ENCODE results near the gene ACP2.

Gene ACP2

GRCh38 chr11:47269002-47269828, 20.6 kb upstream of the ACP2 start (continued):
- TF ChIP-seq, protein P1, sequence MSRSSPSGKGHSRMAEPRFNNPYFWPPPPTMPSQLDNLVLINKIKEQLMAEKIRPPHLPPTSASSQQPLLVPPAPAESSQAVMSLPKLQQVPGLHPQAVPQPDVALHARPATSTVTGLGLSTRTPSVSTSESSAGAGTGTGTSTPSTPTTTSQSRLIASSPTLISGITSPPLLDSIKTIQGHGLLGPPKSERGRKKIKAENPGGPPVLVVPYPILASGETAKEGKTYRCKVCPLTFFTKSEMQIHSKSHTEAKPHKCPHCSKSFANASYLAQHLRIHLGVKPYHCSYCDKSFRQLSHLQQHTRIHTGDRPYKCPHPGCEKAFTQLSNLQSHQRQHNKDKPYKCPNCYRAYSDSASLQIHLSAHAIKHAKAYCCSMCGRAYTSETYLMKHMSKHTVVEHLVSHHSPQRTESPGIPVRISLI (tag by site-specific recombination; IDR thresholded peaks at IDR 0.05) = no peak
- TF ChIP-seq ZNF157 (tag by site-specific recombination; IDR thresholded peaks at IDR 0.05) (no peak), ZBTB20 (tag by site-specific recombination; IDR thresholded peaks at IDR 0.05) (peak; percentile 73; the same call in 1 of the 2 replicates), ZNF610 (tag by site-specific recombination; IDR thresholded peaks at IDR 0.05; ENCODE audit: borderline replicate concordance) (no peak), ZNF76 (tag by site-specific recombination; IDR thresholded peaks at IDR 0.05; ENCODE audit: borderline replicate concordance, low read depth) (peak; percentile 68; the same call in 1 of the 2 replicates), RBAK (tag by site-specific recombination; IDR thresholded peaks at IDR 0.05) (no peak), BCL11B (tag by site-specific recombination; IDR thresholded peaks at IDR 0.05; ENCODE audit: low read depth) (no peak), ZSCAN18 (tag by site-specific recombination; IDR thresholded peaks at IDR 0.05) (no peak), ZNF211 (tag by site-specific recombination; IDR thresholded peaks at IDR 0.05; ENCODE audit: low read depth) (no peak), ZXDB (tag by site-specific recombination; IDR thresholded peaks at IDR 0.05) (peak; percentile 25; the same call in 1 of the 2 replicates), GLIS2 (tag by site-specific recombination; IDR thresholded peaks at IDR 0.05) (peak; percentile 47; the same call in 1 of the 2 replicates), ZNF521 (tag by site-specific recombination; IDR thresholded peaks at IDR 0.05) (no peak), ZNF664 (tag by site-specific recombination; IDR thresholded peaks at IDR 0.05) (no peak), ZNF366 (tag by site-specific recombination; conservative IDR thresholded peaks at IDR 0.05) (0 out of 2 replicates have a peak, but pooled peaks have one; percentile 24), ZNF549 (tag by site-specific recombination; IDR thresholded peaks at IDR 0.05) (no peak), REST (tag by site-specific recombination; IDR thresholded peaks at IDR 0.05) (no peak), ZNF623 (tag by site-specific recombination; IDR thresholded peaks at IDR 0.05) (no peak), KLF10 (tag by site-specific recombination; IDR thresholded peaks at IDR 0.05) (peak; percentile 26; the same call in 1 of the 2 replicates), SP3 (tag by site-specific recombination; IDR thresholded peaks at IDR 0.05) (peak; percentile 64), ZNF239 (tag by site-specific recombination; IDR thresholded peaks at IDR 0.05) (no peak), ZNF324 (tag by site-specific recombination; IDR thresholded peaks at IDR 0.05) (peak; percentile 40; the same call in 1 of the 2 replicates)
- TF ChIP-seq, protein P2, sequence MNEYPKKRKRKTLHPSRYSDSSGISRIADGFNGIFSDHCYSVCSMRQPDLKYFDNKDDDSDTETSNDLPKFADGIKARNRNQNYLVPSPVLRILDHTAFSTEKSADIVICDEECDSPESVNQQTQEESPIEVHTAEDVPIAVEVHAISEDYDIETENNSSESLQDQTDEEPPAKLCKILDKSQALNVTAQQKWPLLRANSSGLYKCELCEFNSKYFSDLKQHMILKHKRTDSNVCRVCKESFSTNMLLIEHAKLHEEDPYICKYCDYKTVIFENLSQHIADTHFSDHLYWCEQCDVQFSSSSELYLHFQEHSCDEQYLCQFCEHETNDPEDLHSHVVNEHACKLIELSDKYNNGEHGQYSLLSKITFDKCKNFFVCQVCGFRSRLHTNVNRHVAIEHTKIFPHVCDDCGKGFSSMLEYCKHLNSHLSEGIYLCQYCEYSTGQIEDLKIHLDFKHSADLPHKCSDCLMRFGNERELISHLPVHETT (tag by site-specific recombination; IDR thresholded peaks at IDR 0.05) = peak; percentile 66; the same call in 1 of the 2 replicates
- TF ChIP-seq, protein P3, sequence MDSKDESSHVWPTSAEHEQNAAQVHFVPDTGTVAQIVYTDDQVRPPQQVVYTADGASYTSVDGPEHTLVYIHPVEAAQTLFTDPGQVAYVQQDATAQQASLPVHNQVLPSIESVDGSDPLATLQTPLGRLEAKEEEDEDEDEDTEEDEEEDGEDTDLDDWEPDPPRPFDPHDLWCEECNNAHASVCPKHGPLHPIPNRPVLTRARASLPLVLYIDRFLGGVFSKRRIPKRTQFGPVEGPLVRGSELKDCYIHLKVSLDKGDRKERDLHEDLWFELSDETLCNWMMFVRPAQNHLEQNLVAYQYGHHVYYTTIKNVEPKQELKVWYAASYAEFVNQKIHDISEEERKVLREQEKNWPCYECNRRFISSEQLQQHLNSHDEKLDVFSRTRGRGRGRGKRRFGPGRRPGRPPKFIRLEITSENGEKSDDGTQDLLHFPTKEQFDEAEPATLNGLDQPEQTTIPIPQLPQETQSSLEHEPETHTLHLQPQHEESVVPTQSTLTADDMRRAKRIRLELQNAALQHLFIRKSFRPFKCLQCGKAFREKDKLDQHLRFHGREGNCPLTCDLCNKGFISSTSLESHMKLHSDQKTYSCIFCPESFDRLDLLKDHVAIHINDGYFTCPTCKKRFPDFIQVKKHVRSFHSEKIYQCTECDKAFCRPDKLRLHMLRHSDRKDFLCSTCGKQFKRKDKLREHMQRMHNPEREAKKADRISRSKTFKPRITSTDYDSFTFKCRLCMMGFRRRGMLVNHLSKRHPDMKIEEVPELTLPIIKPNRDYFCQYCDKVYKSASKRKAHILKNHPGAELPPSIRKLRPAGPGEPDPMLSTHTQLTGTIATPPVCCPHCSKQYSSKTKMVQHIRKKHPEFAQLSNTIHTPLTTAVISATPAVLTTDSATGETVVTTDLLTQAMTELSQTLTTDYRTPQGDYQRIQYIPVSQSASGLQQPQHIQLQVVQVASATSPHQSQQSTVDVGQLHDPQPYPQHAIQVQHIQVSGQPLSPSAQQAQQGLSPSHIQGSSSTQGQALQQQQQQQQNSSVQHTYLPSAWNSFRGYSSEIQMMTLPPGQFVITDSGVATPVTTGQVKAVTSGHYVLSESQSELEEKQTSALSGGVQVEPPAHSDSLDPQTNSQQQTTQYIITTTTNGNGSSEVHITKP (tag by site-specific recombination; IDR thresholded peaks at IDR 0.05) = peak; percentile 100
- TF ChIP-seq, protein P4, sequence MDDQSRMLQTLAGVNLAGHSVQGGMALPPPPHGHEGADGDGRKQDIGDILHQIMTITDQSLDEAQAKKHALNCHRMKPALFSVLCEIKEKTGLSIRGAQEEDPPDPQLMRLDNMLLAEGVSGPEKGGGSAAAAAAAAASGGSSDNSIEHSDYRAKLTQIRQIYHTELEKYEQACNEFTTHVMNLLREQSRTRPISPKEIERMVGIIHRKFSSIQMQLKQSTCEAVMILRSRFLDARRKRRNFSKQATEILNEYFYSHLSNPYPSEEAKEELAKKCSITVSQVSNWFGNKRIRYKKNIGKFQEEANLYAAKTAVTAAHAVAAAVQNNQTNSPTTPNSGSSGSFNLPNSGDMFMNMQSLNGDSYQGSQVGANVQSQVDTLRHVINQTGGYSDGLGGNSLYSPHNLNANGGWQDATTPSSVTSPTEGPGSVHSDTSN (CRISPR knock-in tag; IDR thresholded peaks at IDR 0.05) = no peak
